ENCODE data around the gene GABRQ.

The GABRQ gene

DNA sequence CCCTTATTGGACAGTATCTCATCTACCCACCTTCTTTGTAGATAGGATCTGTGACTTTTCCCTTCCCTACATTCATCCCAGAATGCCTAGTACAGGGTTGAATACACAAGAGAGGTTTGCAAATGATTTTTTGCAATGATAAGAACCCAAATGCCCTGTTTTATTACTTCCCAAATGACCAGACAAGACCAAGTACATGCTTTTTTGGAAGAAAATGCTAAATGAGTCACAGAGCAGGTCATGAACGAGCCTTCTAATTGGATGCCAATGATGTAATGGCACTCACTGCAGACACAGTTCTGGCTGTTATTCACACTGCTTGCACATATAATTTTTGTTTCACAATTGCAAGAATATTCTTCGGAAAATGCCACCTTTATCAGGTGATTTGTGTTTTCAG is 17.8 kb upstream of the GABRQ start:
- no peak for TF ChIP-seq CREB1 (IDR thresholded peaks at IDR 0.05; ENCODE audit: low read depth)

DNA sequence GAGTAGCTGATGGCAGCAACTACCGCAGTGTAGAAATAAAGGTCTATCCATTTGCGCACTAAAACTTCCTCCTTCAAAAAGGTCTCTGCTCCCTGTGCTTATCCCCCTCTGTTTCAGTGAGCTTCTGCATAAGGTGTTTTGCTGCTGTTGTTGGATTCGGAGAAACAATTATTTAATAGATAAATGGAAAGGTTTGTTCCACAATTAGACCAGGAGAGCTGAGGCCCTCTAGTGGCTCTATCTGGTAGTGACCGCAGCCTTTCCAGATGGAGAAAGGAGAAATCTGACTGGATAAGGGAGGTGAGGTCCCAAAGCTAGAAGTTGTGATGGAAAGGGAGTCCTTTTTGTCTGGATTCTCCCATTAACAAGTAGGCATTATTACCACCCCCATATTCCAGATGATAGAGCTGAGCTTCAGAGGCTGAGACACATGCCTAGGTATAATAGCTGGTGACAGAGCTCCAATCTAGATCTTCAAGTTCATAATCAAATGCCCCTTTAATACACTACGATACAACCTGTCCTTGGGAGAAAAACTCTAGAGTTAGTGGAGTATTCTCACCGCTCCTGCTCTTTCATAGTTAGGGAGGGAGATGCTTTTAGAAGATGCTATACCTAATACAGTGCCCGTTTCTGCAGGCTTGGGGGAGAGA is 5.1 kb upstream of the GABRQ start:
- TF ChIP-seq ZBTB7A (IDR thresholded peaks at IDR 0.05; ENCODE audit: low read depth) (no peak), RAD21 (IDR thresholded peaks at IDR 0.05; ENCODE audit: low read depth) (peak; percentile 58)

DNA sequence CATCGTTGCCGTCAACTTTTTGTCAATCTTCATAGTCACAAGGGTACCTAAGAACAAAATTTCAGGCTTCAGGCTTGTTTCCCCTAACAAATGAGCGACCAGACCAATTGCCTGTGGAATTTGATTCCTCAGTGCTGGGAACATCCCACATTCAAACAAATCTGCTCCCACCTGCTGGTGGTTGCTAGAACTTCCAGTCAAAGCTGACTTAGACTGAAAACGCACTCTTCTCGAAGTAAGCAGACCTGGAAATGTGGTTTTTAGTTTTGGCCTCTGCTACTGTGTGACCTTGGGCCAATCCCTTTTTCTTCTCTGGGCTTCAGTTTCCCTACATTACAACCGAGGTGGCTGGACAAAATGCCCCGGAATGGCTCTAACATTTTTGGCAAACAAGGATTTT is 1.8 kb upstream of the GABRQ start:
- TF ChIP-seq RAD21 (IDR thresholded peaks at IDR 0.05; ENCODE audit: low read depth) = peak; percentile 59
- TF ChIP-seq CREB1 (IDR thresholded peaks at IDR 0.05; ENCODE audit: low read depth) = no peak
- no peak for TF ChIP-seq YY1 (IDR thresholded peaks at IDR 0.05; ENCODE audit: low read depth)
- TF ChIP-seq, protein P1, sequence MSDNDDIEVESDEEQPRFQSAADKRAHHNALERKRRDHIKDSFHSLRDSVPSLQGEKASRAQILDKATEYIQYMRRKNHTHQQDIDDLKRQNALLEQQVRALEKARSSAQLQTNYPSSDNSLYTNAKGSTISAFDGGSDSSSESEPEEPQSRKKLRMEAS (IDR thresholded peaks at IDR 0.05) = no peak
- TF ChIP-seq, protein P2, sequence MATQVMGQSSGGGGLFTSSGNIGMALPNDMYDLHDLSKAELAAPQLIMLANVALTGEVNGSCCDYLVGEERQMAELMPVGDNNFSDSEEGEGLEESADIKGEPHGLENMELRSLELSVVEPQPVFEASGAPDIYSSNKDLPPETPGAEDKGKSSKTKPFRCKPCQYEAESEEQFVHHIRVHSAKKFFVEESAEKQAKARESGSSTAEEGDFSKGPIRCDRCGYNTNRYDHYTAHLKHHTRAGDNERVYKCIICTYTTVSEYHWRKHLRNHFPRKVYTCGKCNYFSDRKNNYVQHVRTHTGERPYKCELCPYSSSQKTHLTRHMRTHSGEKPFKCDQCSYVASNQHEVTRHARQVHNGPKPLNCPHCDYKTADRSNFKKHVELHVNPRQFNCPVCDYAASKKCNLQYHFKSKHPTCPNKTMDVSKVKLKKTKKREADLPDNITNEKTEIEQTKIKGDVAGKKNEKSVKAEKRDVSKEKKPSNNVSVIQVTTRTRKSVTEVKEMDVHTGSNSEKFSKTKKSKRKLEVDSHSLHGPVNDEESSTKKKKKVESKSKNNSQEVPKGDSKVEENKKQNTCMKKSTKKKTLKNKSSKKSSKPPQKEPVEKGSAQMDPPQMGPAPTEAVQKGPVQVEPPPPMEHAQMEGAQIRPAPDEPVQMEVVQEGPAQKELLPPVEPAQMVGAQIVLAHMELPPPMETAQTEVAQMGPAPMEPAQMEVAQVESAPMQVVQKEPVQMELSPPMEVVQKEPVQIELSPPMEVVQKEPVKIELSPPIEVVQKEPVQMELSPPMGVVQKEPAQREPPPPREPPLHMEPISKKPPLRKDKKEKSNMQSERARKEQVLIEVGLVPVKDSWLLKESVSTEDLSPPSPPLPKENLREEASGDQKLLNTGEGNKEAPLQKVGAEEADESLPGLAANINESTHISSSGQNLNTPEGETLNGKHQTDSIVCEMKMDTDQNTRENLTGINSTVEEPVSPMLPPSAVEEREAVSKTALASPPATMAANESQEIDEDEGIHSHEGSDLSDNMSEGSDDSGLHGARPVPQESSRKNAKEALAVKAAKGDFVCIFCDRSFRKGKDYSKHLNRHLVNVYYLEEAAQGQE (IDR thresholded peaks at IDR 0.05; ENCODE audit: low read depth) = no peak
- no peak for TF ChIP-seq CEBPB (IDR thresholded peaks at IDR 0.05)
- no peak for TF ChIP-seq TEAD4 (IDR thresholded peaks at IDR 0.05)

DNA sequence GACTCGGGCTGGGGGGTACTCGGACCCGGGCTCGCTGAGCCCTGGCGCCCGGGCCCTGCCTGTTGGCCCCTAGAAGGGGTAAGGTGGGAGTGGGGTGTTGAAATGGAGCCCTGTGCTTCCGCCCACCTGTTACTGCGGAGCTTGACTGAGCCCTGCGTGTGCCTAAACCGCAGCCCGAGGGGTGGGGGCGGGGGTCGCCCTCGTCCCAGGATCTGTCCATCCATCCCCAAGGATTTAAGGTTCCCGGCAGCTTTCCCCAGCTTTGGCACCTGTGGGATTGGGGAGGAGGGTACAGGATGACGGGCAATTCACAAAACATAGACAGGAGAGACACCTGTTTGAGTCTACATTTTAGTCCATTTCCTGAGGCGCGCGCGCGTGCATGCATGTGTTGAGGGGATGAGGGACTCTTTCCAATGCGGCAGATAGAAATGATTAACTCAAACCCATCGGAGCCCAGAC is 779 bp downstream of the GABRQ start:
- TF ChIP-seq TAF1 (IDR thresholded peaks at IDR 0.05; ENCODE audit: low read depth) (no peak), NFIC (IDR thresholded peaks at IDR 0.05) (no peak), EP300 (IDR thresholded peaks at IDR 0.05; ENCODE audit: borderline replicate concordance) (no peak), TCF12 (IDR thresholded peaks at IDR 0.05; ENCODE audit: low read depth) (no peak), ZBTB7A (IDR thresholded peaks at IDR 0.05; ENCODE audit: low read depth) (no peak), YY1 (IDR thresholded peaks at IDR 0.05; ENCODE audit: low read depth) (no peak), CEBPB (IDR thresholded peaks at IDR 0.05) (no peak), RAD21 (IDR thresholded peaks at IDR 0.05; ENCODE audit: low read depth) (no peak), CREB1 (IDR thresholded peaks at IDR 0.05; ENCODE audit: low read depth) (no peak), EGR1 (IDR thresholded peaks at IDR 0.05) (no peak), FOXM1 (IDR thresholded peaks at IDR 0.05; ENCODE audit: borderline replicate concordance, low read depth) (no peak)
- TF ChIP-seq, protein P2 (IDR thresholded peaks at IDR 0.05; ENCODE audit: low read depth) = no peak
- TF ChIP-seq, protein P3, sequence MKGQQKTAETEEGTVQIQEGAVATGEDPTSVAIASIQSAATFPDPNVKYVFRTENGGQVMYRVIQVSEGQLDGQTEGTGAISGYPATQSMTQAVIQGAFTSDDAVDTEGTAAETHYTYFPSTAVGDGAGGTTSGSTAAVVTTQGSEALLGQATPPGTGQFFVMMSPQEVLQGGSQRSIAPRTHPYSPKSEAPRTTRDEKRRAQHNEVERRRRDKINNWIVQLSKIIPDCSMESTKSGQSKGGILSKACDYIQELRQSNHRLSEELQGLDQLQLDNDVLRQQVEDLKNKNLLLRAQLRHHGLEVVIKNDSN (IDR thresholded peaks at IDR 0.05) = no peak

DNA sequence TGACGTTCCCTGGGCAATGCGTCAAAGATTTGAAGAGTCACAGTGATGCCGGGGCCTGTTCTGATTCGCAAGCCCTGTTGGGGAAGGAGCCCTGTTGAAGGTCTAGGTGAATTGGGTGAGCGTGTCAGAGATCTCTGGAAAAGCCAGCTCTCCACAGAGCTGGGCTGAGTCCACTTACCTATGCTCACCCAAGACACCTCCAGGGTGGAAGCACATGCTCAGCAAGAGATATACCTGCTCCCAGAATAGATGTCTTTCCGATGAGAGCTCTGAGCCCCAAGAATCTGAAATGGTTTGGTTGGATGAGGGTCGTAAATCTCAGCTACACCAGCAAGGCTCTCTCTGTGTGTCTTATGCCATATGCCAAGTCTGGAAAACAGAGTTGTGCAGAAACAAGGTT is 1.7 kb downstream of the GABRQ start:
- TF ChIP-seq, protein P1 (IDR thresholded peaks at IDR 0.05) = no peak
- TF ChIP-seq ZBTB7A (IDR thresholded peaks at IDR 0.05; ENCODE audit: low read depth) (no peak), YY1 (IDR thresholded peaks at IDR 0.05; ENCODE audit: low read depth) (no peak), TAF1 (IDR thresholded peaks at IDR 0.05; ENCODE audit: low read depth) (no peak), RAD21 (IDR thresholded peaks at IDR 0.05; ENCODE audit: low read depth) (no peak), TEAD4 (IDR thresholded peaks at IDR 0.05) (no peak), EP300 (IDR thresholded peaks at IDR 0.05; ENCODE audit: borderline replicate concordance) (no peak), CREB1 (IDR thresholded peaks at IDR 0.05; ENCODE audit: low read depth) (no peak)
- TF ChIP-seq, protein P3 (IDR thresholded peaks at IDR 0.05) = no peak
- TF ChIP-seq, protein P2 (IDR thresholded peaks at IDR 0.05; ENCODE audit: low read depth) = no peak

Data from Ishikawa (cell line).